Mesendoderm (in vitro differentiated cells): Measurements from ENCODE around the gene APOBEC2.

ENCODE experiments used
- DNase-seq: peaks from one replicate; pipeline ENCODE4 v3.0.0; 2013
- H2AK5ac ChIP-seq: 2 replicates; pipeline ENCODE4 v1.6.1; 2013; ENCODE audit warnings: low read length, inconsistent platforms
- H2BK120ac ChIP-seq: 2 replicates; pipeline ENCODE4 v1.6.1; 2013; ENCODE audit warnings: low read depth, mild to moderate bottlenecking, low read length, moderate library complexity, mixed read lengths
- H2BK15ac ChIP-seq: replicated peaks from 2 replicates; pipeline ENCODE4 v1.6.1; 2013; ENCODE audit warnings: low read depth, mild to moderate bottlenecking, moderate library complexity
- H2BK5ac ChIP-seq: 2 replicates; pipeline ENCODE4 v1.6.1; 2013; ENCODE audit warnings: low read length, inconsistent platforms
- H3K18ac ChIP-seq: 2 replicates; pipeline ENCODE4 v1.6.1; 2013; ENCODE audit warnings: mild to moderate bottlenecking, low read length, mixed read lengths
- H3K23ac ChIP-seq: one replicate; pipeline ENCODE4 v1.6.1; 2013; ENCODE audit warnings: low read length
- H3K27ac ChIP-seq: 2 replicates; pipeline ENCODE4 v1.5.1; 2013; ENCODE audit warnings: low read depth, mild to moderate bottlenecking, inconsistent platforms, low read length, moderate library complexity
- H3K27me3 ChIP-seq: 2 replicates; pipeline ENCODE4 v1.6.1; 2013; ENCODE audit warnings: low read length, control low read depth, mild to moderate bottlenecking, inconsistent platforms; ENCODE audit not compliant: insufficient read depth, poor library complexity
- H3K36me3 ChIP-seq: 2 replicates; pipeline ENCODE4 v1.6.1; 2013; ENCODE audit warnings: low read length, inconsistent platforms; ENCODE audit not compliant: control insufficient read depth, insufficient read depth
- H3K4ac ChIP-seq: one replicate; pipeline ENCODE4 v1.6.1; 2013; ENCODE audit warnings: low read depth, mild to moderate bottlenecking, low read length, moderate library complexity
- H3K4me1 ChIP-seq: 2 replicates; pipeline ENCODE4 v1.6.1; 2013; ENCODE audit warnings: low read depth, low read length, inconsistent platforms; ENCODE audit not compliant: control insufficient read depth
- H3K4me2 ChIP-seq: 2 replicates; pipeline ENCODE4 v1.6.1; 2013; ENCODE audit warnings: low read length
- H3K4me3 ChIP-seq: 2 replicates; pipeline ENCODE4 v1.5.1; 2013; ENCODE audit warnings: mild to moderate bottlenecking, low read length
- H3K56ac ChIP-seq: one replicate; pipeline ENCODE4 v1.6.1; 2013; ENCODE audit warnings: low read length
- H3K79me1 ChIP-seq: 2 replicates; pipeline ENCODE4 v1.6.1; 2013; ENCODE audit warnings: low read length, inconsistent platforms
- H3K79me2 ChIP-seq: 2 replicates; pipeline ENCODE4 v1.6.1; 2013; ENCODE audit warnings: mild to moderate bottlenecking, low read length; ENCODE audit not compliant: control insufficient read depth, insufficient read depth
- H3K9ac ChIP-seq: 2 replicates; pipeline ENCODE4 v1.6.1; 2013; ENCODE audit warnings: low read length, inconsistent platforms
- H4K5ac ChIP-seq: one replicate; pipeline ENCODE4 v1.6.1; 2013; ENCODE audit warnings: low read length
- H4K8ac ChIP-seq: one replicate; pipeline ENCODE4 v1.6.1; 2013; ENCODE audit warnings: low read depth, mild to moderate bottlenecking, control low read depth, low read length, moderate library complexity
- WGBS: extraction: QIAGEN DNeasy Blood & Tissue Kit; methylation state at CpG from one replicate; pipeline ENCODE4 v1.1.7; 2013; ENCODE audit warnings: low lambda C conversion rate, missing lambda C conversion rate; ENCODE audit not compliant: insufficient coverage; ENCODE audit errors: extremely low coverage; 5-methylcytosine and 5-hydroxymethylcytosine counted together

The APOBEC2 gene

DNA sequence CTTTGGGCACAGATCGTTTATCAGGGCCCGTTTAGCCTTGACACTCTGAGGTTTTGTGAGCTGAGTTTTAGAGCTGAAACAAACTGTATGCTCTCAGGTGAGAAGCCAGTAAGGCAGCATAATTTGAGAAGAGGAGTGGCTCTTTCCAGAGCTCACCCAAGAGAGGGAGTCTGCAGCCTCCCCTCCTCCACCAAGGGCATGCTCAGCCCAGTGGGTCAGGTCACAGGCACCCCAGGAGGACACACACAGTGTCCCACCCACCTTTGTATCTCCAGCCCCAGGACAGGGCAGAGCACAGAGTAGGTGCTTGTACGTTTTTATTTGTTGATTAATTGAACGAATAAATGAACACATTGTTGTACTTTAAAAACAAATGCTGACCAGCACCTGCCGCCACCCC is 7.3 kb upstream of the APOBEC2 start:
- Histone ChIP-seq H3K9ac (no peak overlapping the region), H3K4ac (no peak overlapping the region), H2BK120ac (no peak overlapping the region), H2BK15ac (no peak overlapping the region), H3K18ac (no peak overlapping the region), H2BK5ac (no peak overlapping the region), H3K23ac (no peak overlapping the region), H3K4me3 (no peak overlapping the region), H4K5ac (no peak overlapping the region), H3K79me2 (no peaks in the 10 kb centered on the region), H3K56ac (no peak overlapping the region), H3K4me2 (no peak overlapping the region), H3K27me3 (no peaks in the 10 kb centered on the region), H3K36me3 (no peaks in the 10 kb centered on the region), H3K27ac (no peak overlapping the region), H2AK5ac (no peak overlapping the region), H3K4me1 (peaks cover 10% of the 10 kb centered on the region), H3K79me1 (no peaks in the 10 kb centered on the region), H4K8ac (no peak overlapping the region)
- WGBS, result no CpG with 5 or more reads among the region's 5 CpGs
- DNase-seq, result no peak

DNA sequence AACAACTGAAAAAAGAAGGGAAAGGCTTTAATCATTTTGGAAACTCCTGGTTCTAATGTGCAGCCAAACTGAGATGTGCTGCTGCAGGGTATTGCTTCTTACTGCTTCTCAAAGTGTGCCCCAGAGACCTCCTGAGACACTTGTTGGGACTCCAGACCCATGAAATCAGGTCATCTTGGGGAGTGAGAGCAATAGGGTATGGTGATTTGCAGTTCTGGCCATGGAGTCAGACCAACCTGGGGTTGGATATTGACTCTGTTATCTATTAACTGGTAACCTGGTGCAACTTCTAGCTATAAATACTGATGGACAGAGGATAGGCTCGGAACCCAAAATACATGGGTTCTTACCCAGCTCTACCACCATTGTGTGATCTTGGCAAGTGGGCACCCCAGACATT is 6.9 kb upstream of the APOBEC2 start:
- Histone ChIP-seq H3K4ac (no peak overlapping the region), H3K4me1 (peaks cover 10% of the 10 kb centered on the region), H2BK5ac (no peak overlapping the region)

DNA sequence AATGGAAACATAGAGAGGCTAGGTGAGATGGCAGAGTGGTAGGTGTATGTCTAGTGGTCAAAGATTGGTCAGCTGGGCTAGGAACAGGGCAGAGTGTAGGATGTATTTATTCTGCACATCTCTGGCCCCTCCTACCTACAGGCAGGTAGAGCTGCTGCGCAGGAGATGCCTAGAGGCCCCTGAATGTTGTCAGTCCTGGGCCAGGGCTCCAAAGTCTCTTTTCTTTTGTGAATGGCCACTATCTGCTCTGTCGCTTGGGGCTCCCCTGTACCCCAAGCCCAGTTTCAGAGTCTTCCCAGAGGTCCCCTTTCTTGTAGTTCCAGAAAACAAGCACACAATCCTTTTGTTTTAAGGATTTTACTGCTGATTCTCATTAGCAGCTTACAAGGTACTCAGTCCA is 5.7 kb upstream of the APOBEC2 start:
- no peaks in the 10 kb centered on the region for H3K79me1 ChIP-seq
- H3K27ac ChIP-seq, result no peak overlapping the region
- no peak overlapping the region for H3K4ac ChIP-seq
- H2BK5ac ChIP-seq, result no peak overlapping the region
- H3K36me3 ChIP-seq, result no peaks in the 10 kb centered on the region
- no peak overlapping the region for H3K4me3 ChIP-seq
- H2BK120ac ChIP-seq, result no peak overlapping the region
- DNase-seq, result no peak
- H3K56ac ChIP-seq, result no peak overlapping the region
- no peak overlapping the region for H3K9ac ChIP-seq
- H4K8ac ChIP-seq, result no peak overlapping the region
- no peak overlapping the region for H4K5ac ChIP-seq
- no CpG with 5 or more reads among the region's 2 CpGs for whole genome bisulfite sequencing
- no peak overlapping the region for H3K23ac ChIP-seq
- H2AK5ac ChIP-seq, result no peak overlapping the region
- H2BK15ac ChIP-seq, result no peak overlapping the region
- H3K4me1 ChIP-seq, result peaks cover 12% of the 10 kb centered on the region
- H3K79me2 ChIP-seq, result no peaks in the 10 kb centered on the region
- H3K18ac ChIP-seq, result no peak overlapping the region
- no peaks in the 10 kb centered on the region for H3K27me3 ChIP-seq
- no peak overlapping the region for H3K4me2 ChIP-seq

More for the DNA sequence above, 6.9 kb upstream of the APOBEC2 start:
- no peaks in the 10 kb centered on the region for H3K27me3 ChIP-seq
- no peak overlapping the region for H2BK15ac ChIP-seq
- no peak overlapping the region for H2BK120ac ChIP-seq
- H3K56ac ChIP-seq, result no peak overlapping the region
- H3K4me2 ChIP-seq, result no peak overlapping the region
- H3K23ac ChIP-seq, result no peak overlapping the region
- DNase-seq, result no peak
- H3K27ac ChIP-seq, result no peak overlapping the region
- H3K79me1 ChIP-seq, result no peaks in the 10 kb centered on the region
- H3K4me3 ChIP-seq, result no peak overlapping the region
- H2AK5ac ChIP-seq, result no peak overlapping the region
- no peaks in the 10 kb centered on the region for H3K36me3 ChIP-seq
- H3K9ac ChIP-seq, result no peak overlapping the region
- H3K79me2 ChIP-seq, result no peaks in the 10 kb centered on the region
- H3K18ac ChIP-seq, result no peak overlapping the region
- H4K8ac ChIP-seq, result no peak overlapping the region
- WGBS, result no CpG with 5 or more reads among the region's 1 CpG
- H4K5ac ChIP-seq, result no peak overlapping the region

DNA sequence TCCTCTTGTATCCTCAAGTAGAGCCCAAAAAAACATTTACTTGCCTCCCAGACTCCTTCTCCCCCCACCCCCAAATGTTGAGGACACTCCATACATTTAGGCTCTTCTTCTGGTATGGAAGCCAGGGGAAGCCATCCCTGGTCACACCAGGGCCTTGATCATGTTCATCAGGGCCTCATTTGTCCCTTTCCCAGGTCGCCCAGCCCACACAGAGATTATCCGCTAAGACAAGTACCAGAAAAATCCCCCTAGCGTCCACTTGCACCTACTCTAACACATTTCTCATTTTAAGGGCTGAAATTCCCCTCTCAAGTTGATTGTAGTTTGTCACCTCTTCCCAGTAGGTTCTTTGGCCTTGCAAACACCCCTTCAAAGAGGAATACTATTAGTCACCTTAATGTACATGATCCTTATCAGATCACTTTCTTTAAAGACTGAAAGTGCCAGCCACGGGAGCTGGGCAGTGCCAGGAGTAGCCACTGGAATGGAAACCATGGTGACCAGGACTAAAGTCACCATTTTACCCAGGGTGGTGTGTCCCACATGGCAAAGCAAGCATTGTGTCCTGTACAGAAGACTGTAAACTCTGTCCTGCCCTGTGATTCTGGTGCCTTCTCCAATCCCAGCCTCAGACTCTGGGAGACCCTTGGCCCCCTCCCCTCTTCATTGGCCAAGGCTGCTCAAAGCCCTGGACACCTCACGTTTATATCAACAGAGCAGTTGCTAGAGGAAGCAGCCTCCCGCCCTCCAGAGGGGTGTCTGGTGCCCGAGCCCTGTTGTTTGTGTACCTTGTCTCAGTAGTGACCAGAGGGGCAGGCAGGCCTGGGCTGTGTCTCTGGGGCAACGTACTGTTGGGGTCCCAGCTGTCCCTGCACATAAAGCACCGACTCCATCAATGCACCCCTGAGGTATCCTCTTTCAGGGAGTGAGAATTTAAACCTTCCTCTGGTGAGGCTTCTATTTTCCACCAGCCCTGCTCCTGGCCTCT is 5.0 kb upstream of the APOBEC2 start:
- Histone ChIP-seq H3K79me2 (no peaks in the 10 kb centered on the region), H2BK120ac (no peak overlapping the region), H3K18ac (no peak overlapping the region), H3K79me1 (no peaks in the 10 kb centered on the region), H3K4me2 (no peak overlapping the region), H3K4me3 (no peak overlapping the region), H4K5ac (no peak overlapping the region), H4K8ac (no peak overlapping the region), H2AK5ac (no peak overlapping the region), H3K27ac (no peak overlapping the region), H3K9ac (no peak overlapping the region), H2BK5ac (no peak overlapping the region), H2BK15ac (no peak overlapping the region), H3K4ac (no peak overlapping the region), H3K4me1 (peaks cover 12% of the 10 kb centered on the region), H3K36me3 (no peaks in the 10 kb centered on the region), H3K23ac (no peak overlapping the region), H3K27me3 (no peaks in the 10 kb centered on the region), H3K56ac (no peak overlapping the region)
- DNase-seq, result peak; percentile 35
- no CpG with 5 or more reads among the region's 9 CpGs for WGBS

DNA sequence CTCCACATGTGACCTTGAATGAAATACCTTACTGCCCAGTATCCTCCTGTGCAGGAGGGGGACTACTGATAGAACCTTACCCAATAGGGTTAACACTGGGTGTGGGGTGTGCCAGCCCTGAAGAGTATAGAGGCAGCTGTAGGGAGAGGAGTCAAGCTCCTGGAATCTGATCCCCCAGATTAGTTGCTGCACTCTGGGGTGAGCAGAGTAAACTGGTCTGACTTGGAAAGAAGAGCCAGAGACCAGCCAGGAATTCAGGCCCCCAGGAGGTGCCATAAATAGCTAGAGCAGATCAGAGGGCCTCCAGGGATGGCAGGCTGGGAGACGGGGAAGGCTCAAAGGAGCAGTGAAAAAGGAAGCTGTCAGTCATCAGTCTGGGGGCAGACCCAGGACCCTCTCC is 3.5 kb upstream of the APOBEC2 start:
- peak; percentile 81 for DNase-seq

More for the DNA sequence above, 3.5 kb upstream of the APOBEC2 start:
- Histone ChIP-seq H2BK120ac (no peak overlapping the region), H3K18ac (no peak overlapping the region), H3K9ac (no peak overlapping the region), H3K4me1 (peaks cover 12% of the 10 kb centered on the region), H2BK5ac (no peak overlapping the region), H4K5ac (no peak overlapping the region), H2BK15ac (no peak overlapping the region), H3K23ac (peak overlapping the region; percentile 35), H3K36me3 (no peaks in the 10 kb centered on the region), H3K4me2 (no peak overlapping the region), H3K27me3 (no peaks in the 10 kb centered on the region), H3K4ac (no peak overlapping the region), H3K56ac (no peak overlapping the region), H4K8ac (no peak overlapping the region), H2AK5ac (no peak overlapping the region), H3K79me2 (no peaks in the 10 kb centered on the region), H3K27ac (no peak overlapping the region), H3K79me1 (no peaks in the 10 kb centered on the region), H3K4me3 (no peak overlapping the region)
- no CpG with 5 or more reads among the region's 1 CpG for WGBS
